ENCODE results near the gene ADAMTS9. TPM values are rescaled to one million over a fixed set of nuclear protein-coding genes. Genes with fewer than 3 reads are reported as not detected.

Gene ADAMTS9
- total and polyA plus RNA-seq, 10 donors: 9.1 to 112 (median 34.8) TPM

GRCh38 chr3:64684715-64685261 is 3.0 kb downstream of the ADAMTS9 start:
- intact Hi-C loops (cut with DNase I; ENCODE audit: low total_unique reads): loop anchor here (10.0 kb wide), 1 partner anchor 490 kb away; no protein-coding TSS in a partner anchor
- 7 to 12% (median 8%) methylated on average over 19 to 22 of the region's 22 CpGs for WGBS, 5 donors
- no peak for DNase-seq

GRCh38 chr3:64681827-64682226 is 6.0 kb downstream of the ADAMTS9 start:
- Histone ChIP-seq H3K4me3 (no peak overlapping the region), H3K9me3 (no peaks in the 10 kb centered on the region), H3K4me1 (peaks cover 0 to 36% (median 15%) of the 10 kb centered on the region in 6 donors), H3K27ac (no peak overlapping the region), H3K27me3 (replicated peaks in 1 of 7) (peaks cover 0 to 31% (median 11%) of the 10 kb centered on the region in 7 donors), H3K36me3 (peaks cover 0 to 27% (median 0%) of the 10 kb centered on the region in 6 donors)
- intact Hi-C loops (cut with DNase I; ENCODE audit: low total_unique reads): loop anchor here (10.0 kb wide), 1 partner anchor 493 kb away; no protein-coding TSS in a partner anchor
- no peak for DNase-seq
- 58 to 73% (median 61%) methylated on average over 3 of the region's 3 CpGs for WGBS, 5 donors
- TF ChIP-seq POLR2A (IDR thresholded peaks at IDR 0.05) (no peak), CTCF (IDR thresholded peaks at IDR 0.05 in 8 of 11, conservative IDR thresholded peaks at IDR 0.05 in 3 of 11) (no peak), POLR2AphosphoS5 (IDR thresholded peaks at IDR 0.05) (no peak)

More at GRCh38 chr3:64684715-64685261, 3.0 kb downstream of the ADAMTS9 start:
- peaks cover 0 to 56% (median 21%) of the 10 kb centered on the region in 7 donors for H3K27me3 ChIP-seq (replicated peaks in 1 of 7)
- no peaks in the 10 kb centered on the region for H3K9me3 ChIP-seq
- peak overlapping the region; percentile 69 to 94 (median 85) for H3K27ac ChIP-seq
- peaks cover 0 to 13% (median 0%) of the 10 kb centered on the region in 6 donors for H3K36me3 ChIP-seq
- peaks cover 0 to 42% (median 14%) of the 10 kb centered on the region in 6 donors for H3K4me1 ChIP-seq
- peak overlapping the region; percentile 45 to 72 (median 52) for H3K4me3 ChIP-seq
- TF ChIP-seq POLR2AphosphoS5 (IDR thresholded peaks at IDR 0.05) (peak in 2 of 3 donors; percentile 41 to 43), CTCF (IDR thresholded peaks at IDR 0.05 in 8 of 11, conservative IDR thresholded peaks at IDR 0.05 in 3 of 11) (no peak)

- H3K36me3 ChIP-seq: peaks cover 0 to 27% (median 0%) of the 10 kb centered on the region in 6 donors
- DNase-seq: no peak
- H3K27me3 ChIP-seq (replicated peaks in 1 of 7): peaks cover 0 to 23% (median 3%) of the 10 kb centered on the region in 7 donors
- intact Hi-C loops (cut with DNase I; ENCODE audit: low total_unique reads): loop anchor here (10.0 kb wide), 1 partner anchor 494 kb away; no protein-coding TSS in a partner anchor
- no peak overlapping the region for H3K4me3 ChIP-seq
- H3K9me3 ChIP-seq: no peaks in the 10 kb centered on the region
- WGBS, 5 donors: 89 to 97% (median 92%) methylated on average over 5 of the region's 5 CpGs
- no peak overlapping the region for H3K27ac ChIP-seq
- H3K4me1 ChIP-seq: peaks cover 0 to 33% (median 15%) of the 10 kb centered on the region in 6 donors
- no peak for TF ChIP-seq POLR2AphosphoS5 (IDR thresholded peaks at IDR 0.05)
- TF ChIP-seq POLR2A (IDR thresholded peaks at IDR 0.05): no peak
- TF ChIP-seq CTCF (IDR thresholded peaks at IDR 0.05 in 8 of 11, conservative IDR thresholded peaks at IDR 0.05 in 3 of 11): no peak
Observed at GRCh38 chr3:64681015-64681414, 6.8 kb downstream of the ADAMTS9 start.

- intact Hi-C loops (cut with DNase I; ENCODE audit: low total_unique reads): loop anchor here (10.0 kb wide), 1 partner anchor 494 kb away; no protein-coding TSS in a partner anchor
- no peak for TF ChIP-seq CTCF (IDR thresholded peaks at IDR 0.05 in 8 of 11, conservative IDR thresholded peaks at IDR 0.05 in 3 of 11)
- no peak for TF ChIP-seq POLR2A (IDR thresholded peaks at IDR 0.05)
- no peak for TF ChIP-seq POLR2AphosphoS5 (IDR thresholded peaks at IDR 0.05)
- WGBS, 5 donors: 80 to 92% (median 84%) methylated on average over 4 of the region's 4 CpGs
- Histone ChIP-seq H3K36me3 (peaks cover 0 to 27% (median 0%) of the 10 kb centered on the region in 6 donors), H3K9me3 (no peaks in the 10 kb centered on the region), H3K4me1 (peaks cover 0 to 33% (median 13%) of the 10 kb centered on the region in 6 donors), H3K27me3 (replicated peaks in 1 of 7) (peaks cover 0 to 16% (median 0%) of the 10 kb centered on the region in 7 donors), H3K4me3 (no peak overlapping the region), H3K27ac (no peak overlapping the region)
- no peak for DNase-seq
Observed at GRCh38 chr3:64680334-64680733, 7.5 kb downstream of the ADAMTS9 start.
